Tibial nerve (tissue), 4 donors: ENCODE data around the gene RNF215. TPM values are rescaled to one million over a fixed set of nuclear protein-coding genes. Genes with fewer than 3 reads are reported as not detected.
A peak's percentile ranks its signal among the peaks of the same experiment; 100 is the strongest.
"Not testable (repeated sequence)": the region's sequence is repeated elsewhere in the genome, so short reads cannot be mapped to it uniquely, and the experiment has no call there.

Experiments
- DNase-seq, 2 donors: peaks; one replicate each; pipeline ENCODE4 v3.0.0-alpha.2; 2019; ENCODE audit warnings: low spot score in 2 of 2
- H3K27ac ChIP-seq, 4 donors: fragments of 200-600 bp; sonication (generic) in 3 of 4; one replicate each; pipeline ENCODE4 v1.5.1; 2017 to 2019; ENCODE audit warnings: mild to moderate bottlenecking in 1 of 4
- H3K27me3 ChIP-seq, 2 donors: fragments of 200-600 bp; sonication (generic) in 1 of 2; one replicate each; pipeline versions ENCODE4 v1.5.1 to v1.6.0; 2017 to 2019
- H3K36me3 ChIP-seq, 3 donors: fragments of 200-600 bp; sonication (generic); one replicate each; pipeline ENCODE4 v1.5.1; 2018 to 2019
- H3K4me1 ChIP-seq, 4 donors: fragments of 200-600 bp; sonication (generic) in 3 of 4; one replicate each; pipeline ENCODE4 v1.5.1; 2017 to 2019
- H3K4me3 ChIP-seq, 4 donors: fragments of 200-600 bp; sonication (generic) in 3 of 4; one replicate each; pipeline ENCODE4 v1.5.1; 2017 to 2019; ENCODE audit warnings: mild to moderate bottlenecking in 1 of 4, moderate library complexity in 1 of 4
- H3K9me3 ChIP-seq, 4 donors: fragments of 200-600 bp; sonication (generic) in 3 of 4; one replicate each; pipeline ENCODE4 v1.5.1; 2017 to 2019
- EP300 ChIP-seq, 2 donors: sonication (generic); formaldehyde crosslinking; IDR thresholded peaks; one replicate each; pipeline ENCODE4 v1.6.1; 2017; ENCODE audit warnings: antibody characterized with exemption in 2 of 2, mild to moderate bottlenecking in 1 of 2
- POLR2A ChIP-seq, 2 donors: fragments of 450-650 bp; IDR thresholded peaks; one replicate each; pipeline ENCODE4 v1.6.1; 2017; ENCODE audit warnings: antibody characterized with exemption in 2 of 2, mild to moderate bottlenecking in 2 of 2, moderate library complexity in 2 of 2
- WGBS, 2 donors: methylation state at CpG; one replicate each; pipeline ENCODE4 v1.1.5; 2018; 5-methylcytosine and 5-hydroxymethylcytosine counted together
- total RNA-seq, 4 donors: library from RNA; depleted of rRNA; stranded (reverse); fragments of >200 nt; gene quantifications; one replicate each; pipeline ENCODE4 v1.1.0, GENCODE V29; 2016
- TF ChIP-seq, protein P1 (sequence below), 5 experiments: fragments of 200-600 bp in 3 of 5; fragments of 450-650 bp in 2 of 5; sonication (generic) in 3 of 5; IDR thresholded peaks; one replicate each; pipeline ENCODE4 v1.5.1; 2016 to 2019; ENCODE audit warnings: antibody characterized with exemption in 5 of 5, mild to moderate bottlenecking in 3 of 5, moderate library complexity in 2 of 5

The RNF215 gene
- total RNA-seq, 4 donors from 2014 or later, result 19.9 to 42.4 (median 25.2) TPM

DNA sequence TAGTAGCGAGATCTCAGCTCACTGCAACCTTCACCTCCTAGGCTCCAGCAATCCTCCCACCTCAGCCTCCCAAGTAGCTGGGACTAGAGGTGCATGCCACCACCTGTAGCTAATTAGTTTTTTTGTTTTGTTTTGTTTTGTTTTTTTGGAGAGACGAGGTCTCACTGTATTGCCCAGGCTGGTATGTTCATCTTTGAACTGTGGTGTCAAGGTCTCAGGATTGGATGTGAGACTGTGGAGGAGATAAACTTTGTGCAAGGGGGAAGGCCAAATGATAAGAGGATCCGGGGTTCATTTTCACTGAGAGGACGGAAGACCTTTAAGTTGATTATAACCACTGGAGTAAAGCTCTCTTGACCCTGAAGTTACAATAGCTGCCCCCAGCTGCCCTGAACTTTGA is 18.5 kb upstream of the RNF215 start:
- WGBS, 2 donors, result 51 to 72% methylated on average over 4 of the region's 4 CpGs
- no peak for DNase-seq
- no peaks in the 10 kb centered on the region for H3K27me3 ChIP-seq
- H3K9me3 ChIP-seq, result no peaks in the 10 kb centered on the region
- peaks cover 0 to 17% (median 6%) of the 10 kb centered on the region in 4 donors for H3K4me1 ChIP-seq
- TF ChIP-seq, protein P1, sequence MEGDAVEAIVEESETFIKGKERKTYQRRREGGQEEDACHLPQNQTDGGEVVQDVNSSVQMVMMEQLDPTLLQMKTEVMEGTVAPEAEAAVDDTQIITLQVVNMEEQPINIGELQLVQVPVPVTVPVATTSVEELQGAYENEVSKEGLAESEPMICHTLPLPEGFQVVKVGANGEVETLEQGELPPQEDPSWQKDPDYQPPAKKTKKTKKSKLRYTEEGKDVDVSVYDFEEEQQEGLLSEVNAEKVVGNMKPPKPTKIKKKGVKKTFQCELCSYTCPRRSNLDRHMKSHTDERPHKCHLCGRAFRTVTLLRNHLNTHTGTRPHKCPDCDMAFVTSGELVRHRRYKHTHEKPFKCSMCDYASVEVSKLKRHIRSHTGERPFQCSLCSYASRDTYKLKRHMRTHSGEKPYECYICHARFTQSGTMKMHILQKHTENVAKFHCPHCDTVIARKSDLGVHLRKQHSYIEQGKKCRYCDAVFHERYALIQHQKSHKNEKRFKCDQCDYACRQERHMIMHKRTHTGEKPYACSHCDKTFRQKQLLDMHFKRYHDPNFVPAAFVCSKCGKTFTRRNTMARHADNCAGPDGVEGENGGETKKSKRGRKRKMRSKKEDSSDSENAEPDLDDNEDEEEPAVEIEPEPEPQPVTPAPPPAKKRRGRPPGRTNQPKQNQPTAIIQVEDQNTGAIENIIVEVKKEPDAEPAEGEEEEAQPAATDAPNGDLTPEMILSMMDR (IDR thresholded peaks at IDR 0.05), result no peak
- TF ChIP-seq POLR2A (IDR thresholded peaks at IDR 0.05) (no peak), EP300 (IDR thresholded peaks at IDR 0.05) (no peak)
- H3K36me3 ChIP-seq, result peaks cover 0 to 51% (median 4%) of the 10 kb centered on the region in 3 donors
- H3K27ac ChIP-seq, result no peak overlapping the region
- no peak overlapping the region for H3K4me3 ChIP-seq

DNA sequence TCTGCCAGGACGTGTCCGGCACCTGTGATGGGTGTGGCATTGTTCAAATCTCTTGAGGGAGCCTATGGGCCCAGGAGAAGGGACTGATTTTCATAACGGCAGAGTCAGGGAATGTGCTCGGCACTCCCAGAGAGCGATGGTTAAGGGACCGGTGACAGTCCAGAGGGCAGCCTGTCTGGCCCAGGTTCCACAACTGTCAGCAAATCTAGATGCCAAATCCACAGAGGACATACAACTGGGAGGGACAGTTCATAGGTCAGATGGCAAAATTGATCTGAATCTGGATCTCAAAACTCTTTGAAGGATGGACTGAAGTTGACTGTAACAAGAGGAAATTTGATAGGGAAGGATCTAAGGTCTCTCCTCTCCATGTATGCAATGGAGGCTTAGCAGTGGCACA is 17.1 kb upstream of the RNF215 start:
- Histone ChIP-seq H3K27me3 (no peaks in the 10 kb centered on the region), H3K27ac (no peak overlapping the region), H3K9me3 (no peaks in the 10 kb centered on the region), H3K36me3 (peaks cover 0 to 37% (median 0%) of the 10 kb centered on the region in 3 donors), H3K4me1 (peaks cover 0 to 28% (median 6%) of the 10 kb centered on the region in 4 donors), H3K4me3 (no peak overlapping the region)
- WGBS, 2 donors, result 63 to 85% methylated on average over 6 of the region's 6 CpGs
- no peak for DNase-seq
- TF ChIP-seq, protein P1 (IDR thresholded peaks at IDR 0.05), result no peak
- no peak for TF ChIP-seq POLR2A (IDR thresholded peaks at IDR 0.05)
- no peak for TF ChIP-seq EP300 (IDR thresholded peaks at IDR 0.05)

DNA sequence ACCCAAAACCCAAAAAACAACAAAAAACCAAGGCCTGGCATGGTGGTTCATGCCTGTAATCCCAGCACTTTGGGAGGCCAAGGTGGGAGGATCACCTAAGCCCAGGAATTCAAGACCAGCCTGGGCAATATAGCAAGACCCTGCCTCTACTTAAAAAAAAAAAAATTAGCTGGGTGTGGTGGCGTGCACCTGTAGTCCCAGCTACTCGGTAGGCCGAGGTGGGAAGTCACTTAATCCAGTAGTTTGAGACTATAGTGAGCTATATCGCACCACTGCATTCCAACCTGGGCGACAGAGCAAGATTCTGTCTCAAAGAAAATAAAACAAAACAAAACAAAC is 15.5 kb upstream of the RNF215 start:
- Histone ChIP-seq H3K27ac (peak overlapping the region in 3 of 4 donors; percentile 5 to 79 (median 43)), H3K4me1 (peaks cover 0 to 44% (median 9%) of the 10 kb centered on the region in 4 donors), H3K36me3 (peaks cover 0 to 23% (median 0%) of the 10 kb centered on the region in 3 donors)
- not testable (repeated sequence) for DNase-seq, H3K4me3 ChIP-seq, H3K9me3 ChIP-seq, H3K27me3 ChIP-seq
- 90 to 93% methylated on average over 5 of the region's 5 CpGs for WGBS, 2 donors

DNA sequence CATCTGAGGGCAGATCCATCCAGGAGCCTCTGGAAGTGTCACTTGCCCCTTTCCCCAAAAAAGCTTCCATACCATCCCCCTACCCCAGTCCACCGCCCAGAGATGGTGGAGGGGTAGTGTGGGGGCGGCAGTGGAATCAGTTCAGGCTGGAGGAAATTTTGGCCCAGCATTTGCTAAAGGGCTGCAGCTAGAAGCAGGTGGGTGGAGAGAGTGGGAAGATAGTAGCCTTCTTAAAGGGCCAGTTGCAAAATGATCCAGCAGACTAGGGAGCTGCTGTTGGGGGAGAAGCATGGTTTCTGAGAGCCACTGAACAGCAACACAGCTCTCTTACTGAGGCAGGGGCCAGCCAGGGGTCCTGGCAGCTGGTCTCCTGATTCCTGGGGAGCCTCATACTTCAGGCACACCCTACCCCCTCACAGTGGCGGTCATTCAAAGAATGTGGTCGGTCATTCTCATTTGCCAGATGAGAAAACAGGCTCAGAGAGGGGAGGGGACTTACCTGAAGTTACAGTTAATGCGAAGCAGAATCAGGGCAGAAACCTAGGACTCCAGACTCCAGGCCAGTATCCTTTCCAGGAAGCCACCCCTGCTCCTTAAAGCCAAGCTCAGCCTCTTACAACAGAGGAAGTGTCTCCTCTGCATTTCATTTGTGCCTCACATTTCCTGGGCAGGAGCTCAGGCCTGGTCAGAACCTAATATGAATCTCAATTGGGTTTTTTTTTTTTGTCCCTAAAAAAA is 15.0 kb upstream of the RNF215 start:
- Histone ChIP-seq H3K9me3 (no peaks in the 10 kb centered on the region), H3K4me1 (peaks cover 0 to 49% (median 12%) of the 10 kb centered on the region in 4 donors), H3K27me3 (peaks cover 0 to 7% of the 10 kb centered on the region in 2 donors), H3K36me3 (peaks cover 0 to 18% (median 0%) of the 10 kb centered on the region in 3 donors), H3K4me3 (no peak overlapping the region), H3K27ac (peak overlapping the region in 3 of 4 donors; percentile 27 to 79 (median 74))
- 32 to 52% methylated on average over 5 of the region's 5 CpGs for WGBS, 2 donors
- no peak for DNase-seq
- TF ChIP-seq, protein P1 (IDR thresholded peaks at IDR 0.05), result no peak
- peak in 1 of 2 donors; percentile 31 for TF ChIP-seq EP300 (IDR thresholded peaks at IDR 0.05)

DNA sequence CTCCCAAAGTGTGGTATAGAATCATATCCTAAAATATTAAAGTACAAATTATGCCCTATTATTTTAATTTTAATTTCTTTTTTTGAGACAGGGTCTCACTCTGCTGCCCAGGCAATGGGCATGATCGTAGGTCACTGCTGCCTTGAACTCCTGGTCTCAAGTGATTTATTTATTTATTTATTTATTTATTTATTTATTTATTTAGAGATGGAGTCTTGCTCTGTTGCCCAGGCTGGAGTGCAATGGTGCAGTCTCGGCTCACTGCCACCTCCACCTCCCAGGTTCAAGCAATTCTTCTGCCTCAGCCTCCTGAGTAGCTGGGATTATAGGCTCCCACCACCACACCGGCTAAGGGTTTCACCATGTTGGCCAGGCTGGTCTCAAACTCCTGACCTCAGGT is 13.8 kb upstream of the RNF215 start:
- Histone ChIP-seq H3K4me1 (peaks cover 0 to 52% (median 13%) of the 10 kb centered on the region in 4 donors), H3K27me3 (peaks cover 0 to 13% of the 10 kb centered on the region in 2 donors), H3K27ac (peak overlapping the region in 1 of 4 donors; percentile 79)
- 93 to 98% methylated on average over 3 of the region's 3 CpGs for WGBS, 2 donors
- H3K4me3 ChIP-seq, DNase-seq, H3K9me3 ChIP-seq, H3K36me3 ChIP-seq: not testable (repeated sequence)

DNA sequence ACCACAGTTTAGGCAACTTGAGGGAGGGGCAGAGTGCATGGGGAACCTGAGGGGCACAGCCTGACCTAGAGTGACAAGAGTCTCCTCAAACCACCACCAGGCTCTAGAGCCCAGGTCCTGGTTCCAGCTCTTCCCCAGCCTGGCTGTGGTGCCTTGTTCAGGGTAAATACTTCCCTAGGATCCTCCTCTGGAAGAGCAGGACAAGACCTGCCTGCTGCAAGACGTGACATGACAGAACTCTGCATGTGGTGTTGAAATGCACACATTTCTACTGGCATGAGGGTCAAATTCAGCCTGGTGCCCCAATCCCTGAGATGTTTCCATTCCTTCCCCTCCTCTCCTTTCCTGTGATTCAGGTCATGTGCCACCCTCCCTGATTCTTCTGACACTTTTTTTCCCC is 12.9 kb upstream of the RNF215 start:
- Histone ChIP-seq H3K27me3 (peaks cover 0 to 13% of the 10 kb centered on the region in 2 donors), H3K27ac (peak overlapping the region in 2 of 4 donors; percentile 88 to 91), H3K36me3 (peaks cover 0 to 6% (median 0%) of the 10 kb centered on the region in 3 donors), H3K4me1 (peaks cover 0 to 50% (median 12%) of the 10 kb centered on the region in 4 donors), H3K4me3 (no peak overlapping the region), H3K9me3 (no peaks in the 10 kb centered on the region)
- 80 to 94% methylated on average over 1 of the region's 1 CpG for WGBS, 2 donors
- TF ChIP-seq, protein P1 (IDR thresholded peaks at IDR 0.05), result no peak
- TF ChIP-seq EP300 (IDR thresholded peaks at IDR 0.05) (no peak), POLR2A (IDR thresholded peaks at IDR 0.05) (no peak)
- DNase-seq, result no peak
